Effector memory CD4-positive, alpha-beta T cell (primary cell): Measurements from ENCODE around the gene AMMECR1.
"Not testable (repeated sequence)": the region's sequence is repeated elsewhere in the genome, so short reads cannot be mapped to it uniquely, and the experiment has no call there.

ENCODE experiments used
- DNase-seq, 3 donors: peaks; one replicate each; pipeline ENCODE4 v3.0.0-alpha.2; 2020
- H3K27ac ChIP-seq: 2 replicates; pipeline ENCODE4 v1.7.0; 2013; ENCODE audit warnings: mild to moderate bottlenecking, low read length, moderate library complexity; ENCODE audit not compliant: insufficient read depth, poor library complexity, severe bottlenecking
- H3K27me3 ChIP-seq: replicated peaks from 2 replicates; pipeline ENCODE4 v1.7.0; 2013; ENCODE audit warnings: mild to moderate bottlenecking, low read length; ENCODE audit not compliant: insufficient read depth, control insufficient read depth, poor library complexity, severe bottlenecking
- H3K36me3 ChIP-seq: 2 replicates; pipeline ENCODE4 v1.7.0; 2013; ENCODE audit warnings: mild to moderate bottlenecking, low read length, moderate library complexity; ENCODE audit not compliant: control insufficient read depth, insufficient read depth
- H3K4me1 ChIP-seq: 2 replicates; pipeline ENCODE4 v1.7.0; 2013; ENCODE audit warnings: low read length, mild to moderate bottlenecking; ENCODE audit not compliant: control insufficient read depth, insufficient read depth, poor library complexity, severe bottlenecking
- H3K4me3 ChIP-seq: 2 replicates; pipeline ENCODE4 v1.7.0; 2013; ENCODE audit warnings: low read length, low read depth, mild to moderate bottlenecking; ENCODE audit not compliant: insufficient read depth, poor library complexity, severe bottlenecking
- H3K9me3 ChIP-seq: 2 replicates; pipeline ENCODE4 v1.7.0; 2013; ENCODE audit warnings: mild to moderate bottlenecking, low read length, moderate library complexity; ENCODE audit not compliant: control insufficient read depth

The AMMECR1 gene

DNA sequence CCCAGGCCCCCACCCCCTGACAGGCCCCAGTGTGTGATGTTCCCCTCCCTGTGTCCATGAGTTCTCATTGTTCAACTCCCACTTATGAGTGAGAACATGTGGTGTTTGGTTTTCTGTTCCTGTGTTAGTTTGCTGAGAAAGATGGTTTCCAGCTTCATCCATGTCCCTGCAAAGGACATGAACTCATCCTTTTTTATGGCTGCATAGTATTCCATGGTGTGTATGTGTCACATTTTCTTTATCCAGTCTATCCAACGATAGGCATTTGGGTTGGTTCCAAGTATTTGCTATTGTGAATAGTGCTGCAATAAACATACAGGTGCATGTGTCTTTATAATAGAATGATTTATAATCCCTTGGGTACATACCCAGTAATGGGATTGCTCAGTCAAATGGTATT is 10.7 kb upstream of the AMMECR1 start:
- not testable (repeated sequence) for H3K9me3 ChIP-seq, H3K27me3 ChIP-seq, H3K4me3 ChIP-seq, H3K27ac ChIP-seq, H3K4me1 ChIP-seq, H3K36me3 ChIP-seq, DNase-seq

- Histone ChIP-seq H3K27ac (no peak overlapping the region), H3K27me3 (no peaks in the 10 kb centered on the region), H3K9me3 (no peaks in the 10 kb centered on the region), H3K4me1 (no peaks in the 10 kb centered on the region), H3K36me3 (no peaks in the 10 kb centered on the region), H3K4me3 (no peak overlapping the region)
- no peak for DNase-seq
Observed at GRCh38 chrX:110327336-110327735, 9.5 kb upstream of the AMMECR1 start.

- Histone ChIP-seq H3K36me3 (no peaks in the 10 kb centered on the region), H3K27ac (no peak overlapping the region), H3K9me3 (no peaks in the 10 kb centered on the region), H3K4me3 (no peak overlapping the region), H3K27me3 (no peaks in the 10 kb centered on the region), H3K4me1 (no peaks in the 10 kb centered on the region)
- no peak for DNase-seq
Observed at GRCh38 chrX:110326712-110327111, 8.8 kb upstream of the AMMECR1 start.

DNA sequence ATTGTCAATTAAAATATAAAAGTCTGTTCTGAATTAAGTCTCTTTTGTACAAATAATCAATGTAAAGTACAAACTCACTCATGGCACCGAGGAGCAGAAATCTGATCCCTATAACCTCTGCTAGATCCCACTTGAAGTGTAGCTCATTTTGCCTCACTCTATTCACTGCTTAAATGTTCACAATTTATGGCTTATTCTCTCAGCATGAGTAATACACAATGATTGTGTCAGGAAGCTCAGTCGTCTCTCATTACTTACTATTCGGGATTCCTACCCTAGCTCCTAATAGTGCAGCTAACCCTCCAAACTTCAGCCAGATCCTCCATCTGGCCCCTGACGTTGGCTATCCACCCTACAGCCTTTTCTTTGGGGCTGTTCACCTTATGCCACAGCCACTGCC is 4.7 kb upstream of the AMMECR1 start:
- Histone ChIP-seq H3K27ac (no peak overlapping the region), H3K4me1 (no peaks in the 10 kb centered on the region), H3K4me3 (no peak overlapping the region), H3K36me3 (no peaks in the 10 kb centered on the region), H3K9me3 (no peaks in the 10 kb centered on the region), H3K27me3 (no peaks in the 10 kb centered on the region)
- no peak for DNase-seq

GRCh38 chrX:110321670-110322069 is 3.8 kb upstream of the AMMECR1 start:
- Histone ChIP-seq H3K9me3 (no peaks in the 10 kb centered on the region), H3K36me3 (no peaks in the 10 kb centered on the region), H3K4me3 (no peak overlapping the region), H3K4me1 (no peaks in the 10 kb centered on the region), H3K27me3 (no peaks in the 10 kb centered on the region), H3K27ac (no peak overlapping the region)
- DNase-seq: no peak

GRCh38 chrX:110321081-110321480 is 3.2 kb upstream of the AMMECR1 start:
- Histone ChIP-seq H3K27me3 (no peaks in the 10 kb centered on the region), H3K27ac (no peak overlapping the region), H3K36me3 (no peaks in the 10 kb centered on the region), H3K4me3 (no peak overlapping the region), H3K4me1 (no peaks in the 10 kb centered on the region), H3K9me3 (no peaks in the 10 kb centered on the region)
- DNase-seq: no peak

GRCh38 chrX:110320381-110320987 is 2.6 kb upstream of the AMMECR1 start:
- Histone ChIP-seq H3K36me3 (no peaks in the 10 kb centered on the region), H3K4me1 (no peaks in the 10 kb centered on the region), H3K9me3 (no peaks in the 10 kb centered on the region), H3K4me3 (no peak overlapping the region), H3K27ac (no peak overlapping the region), H3K27me3 (no peaks in the 10 kb centered on the region)
- DNase-seq: no peak

- no peak for DNase-seq
- Histone ChIP-seq H3K27me3 (no peaks in the 10 kb centered on the region), H3K9me3 (no peaks in the 10 kb centered on the region), H3K4me1 (peaks cover 5% of the 10 kb centered on the region), H3K27ac (peak overlapping the region; percentile 86), H3K36me3 (no peaks in the 10 kb centered on the region), H3K4me3 (peak overlapping the region; percentile 80)
Observed at GRCh38 chrX:110318664-110318968, 731 bp upstream of the AMMECR1 start.

GRCh38 chrX:110317061-110317819 is 645 bp downstream of the AMMECR1 start:
- peak overlapping the region; percentile 80 for H3K4me3 ChIP-seq
- peak overlapping the region; percentile 79 for H3K27ac ChIP-seq
- no peaks in the 10 kb centered on the region for H3K9me3 ChIP-seq
- H3K36me3 ChIP-seq: no peaks in the 10 kb centered on the region
- H3K4me1 ChIP-seq: peaks cover 5% of the 10 kb centered on the region
- H3K27me3 ChIP-seq: no peaks in the 10 kb centered on the region
- peak in 1 of 3 donors; percentile 1 for DNase-seq

- DNase-seq: no peak
- peak overlapping the region; percentile 79 for H3K27ac ChIP-seq
- no peaks in the 10 kb centered on the region for H3K36me3 ChIP-seq
- H3K4me1 ChIP-seq: peaks cover 5% of the 10 kb centered on the region
- H3K9me3 ChIP-seq: no peaks in the 10 kb centered on the region
- peak overlapping the region; percentile 80 for H3K4me3 ChIP-seq
- H3K27me3 ChIP-seq: no peaks in the 10 kb centered on the region
Observed at GRCh38 chrX:110316351-110317060, 1.4 kb downstream of the AMMECR1 start.
